Neuron (in vitro differentiated cells): ENCODE data around the gene MCCC2.
A peak's percentile ranks its signal among the peaks of the same experiment; 100 is the strongest.
"Not testable (repeated sequence)": the region's sequence is repeated elsewhere in the genome, so short reads cannot be mapped to it uniquely, and the experiment has no call there.

Experiments used
- H2AFZ ChIP-seq: one replicate; pipeline ENCODE4 v1.6.1; 2013; ENCODE audit warnings: low read depth, mild to moderate bottlenecking, inconsistent platforms, low read length, moderate library complexity
- H3K27me3 ChIP-seq: one replicate; pipeline ENCODE4 v1.6.1; 2013; ENCODE audit warnings: low read length; ENCODE audit not compliant: insufficient read depth
- H3K36me3 ChIP-seq: one replicate; pipeline ENCODE4 v1.6.1; 2013; ENCODE audit warnings: low read length; ENCODE audit not compliant: insufficient read depth
- H3K4me1 ChIP-seq: one replicate; pipeline ENCODE4 v1.6.1; 2013; ENCODE audit warnings: low read length; ENCODE audit not compliant: insufficient read depth
- H3K4me3 ChIP-seq: 2 replicates; pipeline ENCODE4 v1.5.1; 2013; ENCODE audit warnings: mild to moderate bottlenecking, low read length, moderate library complexity
- H3K9me3 ChIP-seq: one replicate; pipeline ENCODE4 v1.6.1; 2013; ENCODE audit warnings: low read length

Gene MCCC2

GRCh38 chr5:71582945-71583584, 4.1 kb upstream of the MCCC2 start:
- Histone ChIP-seq H2AFZ (no peak overlapping the region), H3K9me3 (no peaks in the 10 kb centered on the region), H3K4me3 (no peak overlapping the region), H3K27me3 (no peaks in the 10 kb centered on the region), H3K4me1 (no peaks in the 10 kb centered on the region), H3K36me3 (no peaks in the 10 kb centered on the region)

GRCh38 chr5:71586052-71586940, 844 bp upstream of the MCCC2 start:
- Histone ChIP-seq H2AFZ (peak overlapping the region; percentile 2), H3K4me1 (no peaks in the 10 kb centered on the region), H3K9me3 (no peaks in the 10 kb centered on the region), H3K36me3 (no peaks in the 10 kb centered on the region), H3K27me3 (no peaks in the 10 kb centered on the region), H3K4me3 (peak overlapping the region; percentile 75)

- H3K36me3 ChIP-seq: no peaks in the 10 kb centered on the region
- no peaks in the 10 kb centered on the region for H3K4me1 ChIP-seq
- H3K27me3 ChIP-seq: no peaks in the 10 kb centered on the region
- H3K9me3 ChIP-seq: no peaks in the 10 kb centered on the region
- peak overlapping the region; percentile 75 for H3K4me3 ChIP-seq
- H2AFZ ChIP-seq: no peak overlapping the region
These were observed 809 bp downstream of the MCCC2 start for GRCh38 chr5:71587766-71588532.

GRCh38 chr5:71588533-71588885, 1.4 kb downstream of the MCCC2 start:
- Histone ChIP-seq H2AFZ (no peak overlapping the region), H3K27me3 (no peaks in the 10 kb centered on the region), H3K36me3 (no peaks in the 10 kb centered on the region), H3K4me1 (no peaks in the 10 kb centered on the region), H3K9me3 (no peaks in the 10 kb centered on the region), H3K4me3 (no peak overlapping the region)

- Histone ChIP-seq H3K4me3 (no peak overlapping the region), H2AFZ (no peak overlapping the region), H3K9me3 (no peaks in the 10 kb centered on the region), H3K4me1 (no peaks in the 10 kb centered on the region), H3K27me3 (no peaks in the 10 kb centered on the region), H3K36me3 (no peaks in the 10 kb centered on the region)
These were observed 2.8 kb downstream of the MCCC2 start for GRCh38 chr5:71589903-71590302.

- no peaks in the 10 kb centered on the region for H3K9me3 ChIP-seq
- H3K4me1 ChIP-seq: no peaks in the 10 kb centered on the region
- no peak overlapping the region for H2AFZ ChIP-seq
- H3K4me3 ChIP-seq: no peak overlapping the region
- H3K27me3 ChIP-seq: no peaks in the 10 kb centered on the region
- H3K36me3 ChIP-seq: no peaks in the 10 kb centered on the region
These were observed 4.0 kb downstream of the MCCC2 start for GRCh38 chr5:71591100-71591499.

GRCh38 chr5:71596169-71596568, 9.0 kb downstream of the MCCC2 start:
- Histone ChIP-seq H3K9me3 (no peaks in the 10 kb centered on the region), H3K4me3 (no peak overlapping the region), H3K27me3 (no peaks in the 10 kb centered on the region)

GRCh38 chr5:71597001-71597400, 9.9 kb downstream of the MCCC2 start:
- Histone ChIP-seq H3K9me3 (no peaks in the 10 kb centered on the region), H3K36me3 (peaks cover 12% of the 10 kb centered on the region), H3K27me3 (no peaks in the 10 kb centered on the region), H3K4me3 (no peak overlapping the region), H2AFZ (no peak overlapping the region), H3K4me1 (no peaks in the 10 kb centered on the region)

More at GRCh38 chr5:71596169-71596568, 9.0 kb downstream of the MCCC2 start:
- H3K4me1 ChIP-seq: no peaks in the 10 kb centered on the region
- H2AFZ ChIP-seq: no peak overlapping the region
- H3K36me3 ChIP-seq: peaks cover 12% of the 10 kb centered on the region

GRCh38 chr5:71600783-71601182, 13.6 kb downstream of the MCCC2 start:
- H3K4me3 ChIP-seq: no peak overlapping the region
- H2AFZ ChIP-seq: no peak overlapping the region
- H3K36me3 ChIP-seq: peaks cover 20% of the 10 kb centered on the region
- H3K27me3 ChIP-seq: no peaks in the 10 kb centered on the region
- H3K4me1 ChIP-seq: no peaks in the 10 kb centered on the region
- no peaks in the 10 kb centered on the region for H3K9me3 ChIP-seq

- no peak overlapping the region for H2AFZ ChIP-seq
- H3K9me3 ChIP-seq: no peaks in the 10 kb centered on the region
- no peaks in the 10 kb centered on the region for H3K27me3 ChIP-seq
- H3K4me3 ChIP-seq: no peak overlapping the region
- peaks cover 20% of the 10 kb centered on the region for H3K36me3 ChIP-seq
- no peaks in the 10 kb centered on the region for H3K4me1 ChIP-seq
These were observed 14.3 kb downstream of the MCCC2 start for GRCh38 chr5:71601222-71602026.

- not testable (repeated sequence) for H3K4me1 ChIP-seq, H3K36me3 ChIP-seq, H2AFZ ChIP-seq, H3K27me3 ChIP-seq, H3K4me3 ChIP-seq, H3K9me3 ChIP-seq
These were observed 22.8 kb downstream of the MCCC2 start for GRCh38 chr5:71609916-71610315.

- Histone ChIP-seq H3K27me3 (no peaks in the 10 kb centered on the region), H3K9me3 (no peaks in the 10 kb centered on the region), H3K4me1 (no peaks in the 10 kb centered on the region), H3K4me3 (no peak overlapping the region), H2AFZ (no peak overlapping the region), H3K36me3 (peaks cover 3% of the 10 kb centered on the region)
These were observed 28.7 kb downstream of the MCCC2 start for GRCh38 chr5:71615809-71616208.
